ENCODE measurements around the gene KIF6. TPM values are rescaled to one million over a fixed set of nuclear protein-coding genes. Genes with fewer than 3 reads are reported as not detected.

KIF6 gene
- polyA plus RNA-seq, 3 donors: not detected

GRCh38 chr6:39386487-39386886 is 338.7 kb downstream of the KIF6 start:
- Histone ChIP-seq H3K36me3 (replicated peaks in 1 of 2; ENCODE audit: control insufficient read depth in 1 of 2, insufficient read depth in 2 of 2, low read length in 2 of 2) (no peaks in the 10 kb centered on the region), H3K4me1 (ENCODE audit: control insufficient read depth in 1 of 2, insufficient read depth in 2 of 2, low read length in 2 of 2) (no peaks in the 10 kb centered on the region), H3K9me3 (replicated peaks in 1 of 2; ENCODE audit: control insufficient read depth in 1 of 2, insufficient read depth in 1 of 2, low read length in 2 of 2) (no peaks in the 10 kb centered on the region), H4K20me1 (ENCODE audit: insufficient read depth, low read length) (no peaks in the 10 kb centered on the region), H3K4me3 (replicated peaks in 1 of 3; ENCODE audit: low read depth in 2 of 3, low read length in 3 of 3) (no peak overlapping the region), H2AFZ (ENCODE audit: insufficient read depth, low read depth, low read length, poor library complexity, severe bottlenecking) (no peak overlapping the region), H3K4me2 (replicated peaks; ENCODE audit: extremely low read depth, low read length, poor library complexity, severe bottlenecking) (no peak overlapping the region), H3K9ac (ENCODE audit: insufficient read depth, low read length, poor library complexity, severe bottlenecking) (no peak overlapping the region), H3K27me3 (ENCODE audit: control insufficient read depth in 2 of 2, insufficient read depth in 2 of 2, low read length in 2 of 2) (no peaks in the 10 kb centered on the region), H3K79me2 (ENCODE audit: insufficient read depth, low read length) (no peaks in the 10 kb centered on the region), H3K27ac (ENCODE audit: low read depth in 1 of 2, low read length in 2 of 2) (no peak overlapping the region)
- WGBS (ENCODE audit: insufficient coverage): 87% methylated on average over 3 of the region's 3 CpGs
- H3K27me3 Mint-ChIP-seq (ENCODE audit: low read depth in 3 of 3): peaks cover 4 to 8% (median 5%) of the 10 kb centered on the region in 3 donors
- no peaks in the 10 kb centered on the region for H3K36me3 Mint-ChIP-seq
- TF ChIP-seq, protein P1, sequence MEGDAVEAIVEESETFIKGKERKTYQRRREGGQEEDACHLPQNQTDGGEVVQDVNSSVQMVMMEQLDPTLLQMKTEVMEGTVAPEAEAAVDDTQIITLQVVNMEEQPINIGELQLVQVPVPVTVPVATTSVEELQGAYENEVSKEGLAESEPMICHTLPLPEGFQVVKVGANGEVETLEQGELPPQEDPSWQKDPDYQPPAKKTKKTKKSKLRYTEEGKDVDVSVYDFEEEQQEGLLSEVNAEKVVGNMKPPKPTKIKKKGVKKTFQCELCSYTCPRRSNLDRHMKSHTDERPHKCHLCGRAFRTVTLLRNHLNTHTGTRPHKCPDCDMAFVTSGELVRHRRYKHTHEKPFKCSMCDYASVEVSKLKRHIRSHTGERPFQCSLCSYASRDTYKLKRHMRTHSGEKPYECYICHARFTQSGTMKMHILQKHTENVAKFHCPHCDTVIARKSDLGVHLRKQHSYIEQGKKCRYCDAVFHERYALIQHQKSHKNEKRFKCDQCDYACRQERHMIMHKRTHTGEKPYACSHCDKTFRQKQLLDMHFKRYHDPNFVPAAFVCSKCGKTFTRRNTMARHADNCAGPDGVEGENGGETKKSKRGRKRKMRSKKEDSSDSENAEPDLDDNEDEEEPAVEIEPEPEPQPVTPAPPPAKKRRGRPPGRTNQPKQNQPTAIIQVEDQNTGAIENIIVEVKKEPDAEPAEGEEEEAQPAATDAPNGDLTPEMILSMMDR (IDR thresholded peaks at IDR 0.05): no peak
- no peak for DNase-seq
- H3K4me3 Mint-ChIP-seq: no peak overlapping the region
- no peak overlapping the region for H3K27ac Mint-ChIP-seq
- peaks cover 0 to 3% (median 0%) of the 10 kb centered on the region in 7 donors for H3K9me3 Mint-ChIP-seq
- H3K4me1 Mint-ChIP-seq: no peaks in the 10 kb centered on the region
- intact Hi-C loops (cut with micrococcal nuclease): no loop called here

DNA sequence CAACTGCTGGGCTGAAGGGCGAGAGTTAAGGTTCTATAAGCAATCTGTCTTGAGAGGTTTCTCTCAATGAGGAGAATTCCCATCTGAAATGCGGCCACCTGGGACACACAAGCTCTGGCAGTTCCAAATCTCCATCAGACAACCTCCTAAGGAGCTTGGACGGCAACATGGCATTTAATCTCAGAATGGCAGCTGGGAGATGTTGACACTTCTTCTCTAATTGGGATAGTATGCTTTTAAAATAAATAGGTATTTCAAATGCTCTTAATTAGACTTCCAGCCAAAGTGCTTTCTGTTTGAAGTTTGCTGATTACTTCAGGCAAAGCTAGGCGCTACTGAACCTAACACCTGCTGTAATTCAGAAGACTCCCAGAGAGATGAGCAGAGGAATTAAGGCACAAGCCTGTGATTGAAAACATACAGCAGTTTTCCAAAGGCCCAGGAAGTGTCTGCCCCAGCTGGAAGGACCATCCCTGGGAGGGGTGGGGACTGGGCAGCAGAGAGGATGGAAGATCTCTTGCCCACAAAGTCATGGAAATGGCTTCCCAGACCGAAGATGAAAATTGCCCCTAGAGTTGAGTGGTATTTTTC is 343.6 kb downstream of the KIF6 start:
- WGBS (ENCODE audit: insufficient coverage): 92% methylated on average over 1 of the region's 5 CpGs
- Histone ChIP-seq H3K36me3 (replicated peaks in 1 of 2; ENCODE audit: control insufficient read depth in 1 of 2, insufficient read depth in 2 of 2, low read length in 2 of 2) (no peaks in the 10 kb centered on the region), H3K9ac (ENCODE audit: insufficient read depth, low read length, poor library complexity, severe bottlenecking) (no peak overlapping the region), H3K9me3 (replicated peaks in 1 of 2; ENCODE audit: control insufficient read depth in 1 of 2, insufficient read depth in 1 of 2, low read length in 2 of 2) (no peaks in the 10 kb centered on the region), H3K4me2 (replicated peaks; ENCODE audit: extremely low read depth, low read length, poor library complexity, severe bottlenecking) (no peak overlapping the region), H3K27me3 (ENCODE audit: control insufficient read depth in 2 of 2, insufficient read depth in 2 of 2, low read length in 2 of 2) (no peaks in the 10 kb centered on the region), H4K20me1 (ENCODE audit: insufficient read depth, low read length) (no peaks in the 10 kb centered on the region), H3K4me1 (ENCODE audit: control insufficient read depth in 1 of 2, insufficient read depth in 2 of 2, low read length in 2 of 2) (no peaks in the 10 kb centered on the region), H2AFZ (ENCODE audit: insufficient read depth, low read depth, low read length, poor library complexity, severe bottlenecking) (no peak overlapping the region), H3K27ac (ENCODE audit: low read depth in 1 of 2, low read length in 2 of 2) (no peak overlapping the region), H3K79me2 (ENCODE audit: insufficient read depth, low read length) (no peaks in the 10 kb centered on the region), H3K4me3 (replicated peaks in 1 of 3; ENCODE audit: low read depth in 2 of 3, low read length in 3 of 3) (no peak overlapping the region)
- no peak for DNase-seq
- TF ChIP-seq, protein P1 (IDR thresholded peaks at IDR 0.05): no peak
- H3K4me3 Mint-ChIP-seq: no peak overlapping the region
- H3K27ac Mint-ChIP-seq: no peak overlapping the region
- H3K9me3 Mint-ChIP-seq: no peaks in the 10 kb centered on the region
- no peaks in the 10 kb centered on the region for H3K4me1 Mint-ChIP-seq
- intact Hi-C loops (cut with micrococcal nuclease): no loop called here
- H3K36me3 Mint-ChIP-seq: no peaks in the 10 kb centered on the region
- H3K27me3 Mint-ChIP-seq (ENCODE audit: low read depth in 3 of 3): peaks cover 2 to 5% (median 4%) of the 10 kb centered on the region in 3 donors

Measured in CD14-positive monocyte (primary cell).